Cardiac fibroblast (primary cell): ENCODE results near the gene MCRIP1.

Source experiments
- DNase-seq, 2 donors: peaks; one replicate each; pipeline versions ENCODE4 v3.0.0 to v3.0.0-alpha.2; 2010; ENCODE audit warnings: low read depth in 2 of 2
- H3K4me3 ChIP-seq, 2 donors: replicated peaks in 1 of 2; 1 replicate in 1 of 2; 2 replicates in 1 of 2; pipeline ENCODE4 v1.5.1; 2011; ENCODE audit warnings: low read depth in 2 of 2, low read length in 2 of 2, mild to moderate bottlenecking in 2 of 2, moderate library complexity in 1 of 2
- TF ChIP-seq, protein P1 (sequence below): IDR thresholded peaks from one replicate; pipeline ENCODE4 v1.5.1; 2011; ENCODE audit warnings: low read depth, mild to moderate bottlenecking, low read length, inconsistent platforms

MCRIP1 gene, protein sequence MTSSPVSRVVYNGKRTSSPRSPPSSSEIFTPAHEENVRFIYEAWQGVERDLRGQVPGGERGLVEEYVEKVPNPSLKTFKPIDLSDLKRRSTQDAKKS

DNA sequence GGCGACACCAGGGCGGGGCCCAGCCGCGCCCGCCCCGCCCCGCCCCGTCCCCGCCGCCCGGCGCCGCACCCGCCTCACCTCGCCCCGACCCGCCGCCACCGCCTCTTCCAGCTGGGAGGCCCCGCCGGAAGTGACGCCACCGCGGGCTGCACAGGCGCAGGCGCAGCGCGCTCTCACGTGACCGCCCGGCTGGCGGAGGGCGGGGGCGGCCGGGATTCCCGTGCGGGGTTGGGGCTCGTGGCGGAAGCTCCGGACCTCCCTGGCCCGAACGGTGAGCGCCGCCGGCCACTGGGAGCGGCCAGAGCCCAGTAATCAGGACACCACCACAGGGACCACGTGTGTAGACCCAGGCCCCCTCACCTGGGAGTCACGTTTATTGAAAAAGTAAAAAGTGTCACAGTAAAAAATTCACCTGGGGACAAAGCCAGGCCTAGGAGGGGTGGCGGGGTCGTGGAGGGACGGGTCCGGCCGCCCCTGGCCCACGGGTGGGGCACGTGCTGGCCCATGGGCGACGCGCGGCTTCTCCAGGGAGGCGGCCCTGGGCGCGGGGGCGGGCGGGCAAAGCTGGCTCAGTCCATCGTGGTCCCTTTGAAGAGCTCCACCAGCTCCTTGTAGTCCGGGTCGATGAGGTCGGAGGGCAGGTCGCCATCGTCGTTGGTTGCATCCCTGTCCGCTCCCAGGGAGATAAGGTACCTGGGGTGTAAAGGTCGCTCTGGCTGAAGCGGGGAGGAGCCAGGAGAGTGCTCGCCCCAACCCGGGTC lies at the start of gene MCRIP1:
TSS of gene MCRIP1 (minus strand) at position 132 of the 761 bp plus-strand sequence. CDS start 8,785 bp downstream, outside the sequence.
- TF ChIP-seq, protein P1, sequence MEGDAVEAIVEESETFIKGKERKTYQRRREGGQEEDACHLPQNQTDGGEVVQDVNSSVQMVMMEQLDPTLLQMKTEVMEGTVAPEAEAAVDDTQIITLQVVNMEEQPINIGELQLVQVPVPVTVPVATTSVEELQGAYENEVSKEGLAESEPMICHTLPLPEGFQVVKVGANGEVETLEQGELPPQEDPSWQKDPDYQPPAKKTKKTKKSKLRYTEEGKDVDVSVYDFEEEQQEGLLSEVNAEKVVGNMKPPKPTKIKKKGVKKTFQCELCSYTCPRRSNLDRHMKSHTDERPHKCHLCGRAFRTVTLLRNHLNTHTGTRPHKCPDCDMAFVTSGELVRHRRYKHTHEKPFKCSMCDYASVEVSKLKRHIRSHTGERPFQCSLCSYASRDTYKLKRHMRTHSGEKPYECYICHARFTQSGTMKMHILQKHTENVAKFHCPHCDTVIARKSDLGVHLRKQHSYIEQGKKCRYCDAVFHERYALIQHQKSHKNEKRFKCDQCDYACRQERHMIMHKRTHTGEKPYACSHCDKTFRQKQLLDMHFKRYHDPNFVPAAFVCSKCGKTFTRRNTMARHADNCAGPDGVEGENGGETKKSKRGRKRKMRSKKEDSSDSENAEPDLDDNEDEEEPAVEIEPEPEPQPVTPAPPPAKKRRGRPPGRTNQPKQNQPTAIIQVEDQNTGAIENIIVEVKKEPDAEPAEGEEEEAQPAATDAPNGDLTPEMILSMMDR, result no peak
- peak within 1 kb of the TSS; percentile 71 to 82 for H3K4me3 ChIP-seq
- DNase-seq, result peak; percentile 91 to 95

DNA sequence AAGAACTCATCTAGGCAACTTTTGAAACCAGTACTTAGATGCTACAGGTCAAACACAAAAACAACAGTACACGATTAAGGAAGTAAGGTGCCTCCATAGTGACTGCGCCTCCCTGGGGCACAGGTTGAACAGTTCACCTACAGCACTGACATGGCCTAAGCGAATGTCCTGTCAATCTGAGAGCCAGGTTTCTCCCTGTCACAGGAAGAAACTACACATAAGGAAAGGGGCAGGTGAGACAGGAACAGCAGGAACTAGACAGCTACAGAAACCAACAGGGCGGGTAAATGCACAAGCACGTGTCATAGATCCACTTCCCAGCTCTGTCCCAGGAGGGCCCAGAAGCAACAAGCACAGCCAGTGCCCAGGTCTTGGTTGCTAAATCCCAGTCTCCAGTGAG lies 46.0 kb upstream of the MCRIP1 start:
- DNase-seq, result no peak
- TF ChIP-seq, protein P1, result no peak
- no peak overlapping the region for H3K4me3 ChIP-seq

DNA sequence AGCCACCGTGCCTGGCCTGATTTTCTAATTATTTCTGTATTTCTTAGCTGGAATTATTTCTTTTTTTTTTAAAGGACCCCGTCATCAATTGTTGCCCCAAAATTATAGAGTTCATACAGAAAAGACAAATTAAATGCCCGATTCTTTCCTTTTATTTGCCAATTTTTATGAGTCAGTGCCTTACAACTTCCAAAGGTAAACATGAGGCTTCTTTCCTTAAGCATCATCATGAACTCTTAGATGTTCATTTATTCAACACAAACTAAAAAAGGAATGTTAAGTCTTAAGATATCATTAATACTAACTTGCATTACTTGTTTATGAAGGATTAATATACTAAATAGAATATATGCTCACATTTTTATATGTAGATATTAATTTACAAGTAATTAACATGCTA lies 45.2 kb upstream of the MCRIP1 start:
- no peak for DNase-seq
- no peak overlapping the region for H3K4me3 ChIP-seq
- TF ChIP-seq, protein P1, result no peak

DNA sequence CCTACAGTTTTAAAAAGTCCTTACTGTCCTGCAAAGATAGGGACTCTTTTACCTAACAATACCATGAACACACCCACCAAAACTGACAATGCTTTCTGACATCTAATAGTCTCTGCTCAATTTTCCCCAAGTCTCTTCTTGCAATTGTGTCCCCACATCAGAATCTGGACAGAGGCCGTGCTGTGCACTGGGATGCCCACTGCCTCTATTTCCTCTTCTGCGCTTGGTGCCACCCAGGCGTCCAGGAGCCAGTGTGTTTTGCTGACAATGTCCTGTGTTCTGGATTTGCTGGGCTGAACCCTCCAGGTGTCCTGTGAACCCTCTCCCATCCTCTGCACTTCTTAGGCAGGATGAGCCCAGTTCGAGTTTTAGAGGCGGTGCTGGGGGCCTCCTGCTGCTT lies 44.5 kb upstream of the MCRIP1 start:
- no peak for DNase-seq
- no peak overlapping the region for H3K4me3 ChIP-seq
- TF ChIP-seq, protein P1, result no peak

DNA sequence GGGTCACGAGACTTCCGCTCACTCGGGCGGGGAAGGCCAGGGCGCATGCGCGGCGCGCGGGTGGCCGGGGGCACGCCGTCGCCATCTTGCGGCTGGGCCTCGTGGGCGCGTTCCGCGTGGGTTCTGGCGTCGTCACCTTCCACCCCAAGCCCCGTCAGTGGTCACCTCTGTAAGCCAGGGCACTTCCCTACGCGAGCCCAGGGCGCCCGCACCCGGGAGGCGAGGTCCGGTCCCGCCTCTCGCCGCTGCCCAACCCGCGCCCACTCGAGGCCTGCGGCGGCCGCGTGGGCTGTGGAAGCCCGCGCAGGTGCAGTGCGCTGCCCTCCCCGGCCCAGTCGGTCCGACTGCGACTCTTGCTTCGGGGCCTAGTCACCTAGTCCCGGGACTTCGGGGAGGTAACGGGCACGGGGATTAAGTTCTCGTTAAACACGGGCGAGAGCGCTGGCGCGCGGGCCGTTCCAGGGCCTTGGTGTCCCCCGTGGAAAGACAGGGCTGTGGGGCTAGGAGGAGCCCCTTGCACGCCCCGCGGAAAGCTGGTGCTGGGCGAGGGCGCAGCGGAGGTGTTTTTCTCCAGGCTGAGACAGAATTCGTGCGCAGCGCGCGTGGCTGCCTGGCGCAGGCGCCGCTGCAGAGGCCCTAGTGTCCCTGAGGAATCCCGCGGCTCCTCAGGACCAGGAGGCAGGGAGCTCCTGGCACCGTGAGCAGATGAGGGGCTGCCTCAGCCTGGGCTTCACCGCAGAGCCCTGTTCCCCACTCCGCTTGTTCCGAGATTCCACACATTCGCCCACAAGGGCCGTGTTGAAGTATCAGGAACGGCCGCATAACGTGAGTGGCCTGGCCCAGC lies 38.5 kb upstream of the MCRIP1 start:
- peak overlapping the region; percentile 73 to 84 for H3K4me3 ChIP-seq
- TF ChIP-seq, protein P1, result no peak
- DNase-seq, result peak; percentile 87 to 94

DNA sequence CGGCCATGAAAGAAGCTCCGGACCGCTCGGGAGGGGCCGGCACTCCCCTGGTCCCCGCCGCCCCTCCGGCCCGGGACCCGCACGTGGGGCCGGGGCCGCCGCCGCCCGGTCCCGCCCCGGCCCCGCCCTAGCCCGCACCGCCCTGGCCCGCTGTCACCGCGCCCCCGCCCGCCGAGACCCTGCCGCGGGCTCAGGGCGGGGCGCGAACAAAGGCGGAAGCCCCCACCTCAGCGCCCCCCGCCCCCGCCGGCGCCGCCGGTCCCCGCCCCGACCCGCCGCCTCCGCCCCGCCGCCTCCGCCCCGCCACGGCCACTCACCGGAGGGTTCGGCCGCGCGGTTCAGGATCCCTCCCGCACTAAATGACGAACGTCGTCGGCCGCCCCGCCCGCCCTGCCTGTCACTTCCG lies 37.9 kb upstream of the MCRIP1 start, which contains the start of gene ARHGDIA:
TSS of gene ARHGDIA (minus strand) at position 357 of the 406 bp plus-strand sequence. CDS start 1,407 bp downstream, outside the sequence.
- TF ChIP-seq, protein P1, result no peak
- no peak for DNase-seq
- H3K4me3 ChIP-seq, result peak within 1 kb of the TSS; percentile 78 to 84
